Spleen (tissue), 11 donors: ENCODE measurements around the gene OR10R2. TPM values are rescaled to one million over a fixed set of nuclear protein-coding genes. Genes with fewer than 3 reads are reported as not detected.
A peak's percentile ranks its signal among the peaks of the same experiment; 100 is the strongest.

Experiments used
- DNase-seq: peaks from one replicate; pipeline ENCODE4 v3.0.0-alpha.2; 2020
- H3K27ac ChIP-seq, 8 donors: fragments of 200-600 bp; sonication (generic) in 7 of 8; 1 replicate in 4 of 8; 2 replicates in 4 of 8; pipeline versions ENCODE4 v1.5.0 to v1.8.0; 2016 to 2021; ENCODE audit warnings: inconsistent platforms in 4 of 8, mild to moderate bottlenecking in 4 of 8, moderate library complexity in 1 of 8
- H3K27me3 ChIP-seq, 7 donors: fragments of 200-600 bp; sonication (generic) in 6 of 7; replicated peaks in 1 of 7; 1 replicate in 4 of 7; 2 replicates in 3 of 7; pipeline versions ENCODE4 v1.5.0 to v1.8.0; 2016 to 2021; ENCODE audit warnings: inconsistent platforms in 3 of 7, mild to moderate bottlenecking in 1 of 7
- H3K36me3 ChIP-seq, 6 donors: fragments of 200-600 bp; sonication (generic) in 5 of 6; 1 replicate in 4 of 6; 2 replicates in 2 of 6; pipeline versions ENCODE4 v1.5.0 to v1.8.0; 2016 to 2021; ENCODE audit warnings: inconsistent platforms in 2 of 6
- H3K4me1 ChIP-seq, 6 donors: fragments of 200-600 bp; sonication (generic) in 5 of 6; 1 replicate in 3 of 6; 2 replicates in 3 of 6; pipeline versions ENCODE4 v1.5.0 to v1.8.0; 2016 to 2021; ENCODE audit warnings: inconsistent platforms in 3 of 6
- H3K4me3 ChIP-seq, 8 donors: fragments of 200-600 bp; sonication (generic) in 7 of 8; 1 replicate in 4 of 8; 2 replicates in 4 of 8; pipeline versions ENCODE4 v1.5.0 to v1.8.0; 2016 to 2021; ENCODE audit warnings: inconsistent platforms in 4 of 8, mild to moderate bottlenecking in 4 of 8, moderate library complexity in 2 of 8
- H3K9me3 ChIP-seq, 8 donors: fragments of 200-600 bp; sonication (generic) in 7 of 8; 1 replicate in 4 of 8; 2 replicates in 4 of 8; pipeline versions ENCODE4 v1.5.0 to v1.8.0; 2016 to 2021; ENCODE audit warnings: inconsistent platforms in 4 of 8
- POLR2A ChIP-seq, 3 donors: fragments of 450-650 bp; IDR thresholded peaks; one replicate each; pipeline ENCODE4 v1.5.1; 2017; ENCODE audit warnings: antibody characterized with exemption in 3 of 3, mild to moderate bottlenecking in 1 of 3
- POLR2AphosphoS5 ChIP-seq, 3 donors: sonication (generic); formaldehyde crosslinking; IDR thresholded peaks; one replicate each; pipeline ENCODE4 v1.5.1; 2017; ENCODE audit warnings: antibody characterized with exemption in 3 of 3
- WGBS, 5 donors: extraction: QIAGEN DNeasy Blood & Tissue Kit in 3 of 5; methylation state at CpG; one replicate each; pipeline versions ENCODE4 v1.1.5 to v1.1.7; 2013 to 2018; 5-methylcytosine and 5-hydroxymethylcytosine counted together
- intact Hi-C: fragments of 100-400 bp; cut with DNase I; formaldehyde crosslinking; loops from one replicate; pipeline ENCODE4 v1.15.0; 2023; ENCODE audit warnings: low total_unique reads
- polyA plus RNA-seq, 3 donors: library from polyadenylated mRNA; stranded (reverse); fragments of 200-250 nt; gene quantifications; one replicate each; pipeline ENCODE4 v1.2.1, GENCODE V29; 2013
- total RNA-seq, 7 donors: library from RNA; depleted of rRNA in 3 of 7; stranded (reverse); fragments of >200 nt in 3 of 7; fragmentation: NEBNext Ultra II Directional in 4 of 7; extraction: Animal tissue kit (Norgen Biotek cat#: 25700) in 4 of 7; gene quantifications; one replicate each; pipeline versions ENCODE4 v1.1.0 to v1.2.1, GENCODE V29; 2016 to 2021
- TF ChIP-seq, protein P1 (sequence below), 11 experiments: fragments of 200-600 bp in 7 of 11; fragments of 450-650 bp in 4 of 11; sonication (generic) in 4 of 11; IDR thresholded peaks in 8 of 11; conservative IDR thresholded peaks in 3 of 11; 1 replicate in 7 of 11; 2 replicates in 4 of 11; pipeline versions ENCODE4 v1.4.0 to v1.8.0; 2016 to 2021; ENCODE audit warnings: antibody characterized with exemption in 11 of 11, inconsistent platforms in 4 of 11, mild to moderate bottlenecking in 1 of 11
- donor health status: healthy with polysubstance abuse.
- donor health status: DM: no; HTN: no; CAD: no; lungs with moderate emphysema.
- donor health status: DM: no; HTN: no; CAD: no.
- donor health status: Bipolar disorder and iron deficiency.
- donor health status: healthy.
- donor health status: DM: no; HTN: no; CAD: no.
- donor health status: DM: yes; HTN: yes; CAD: no.

The OR10R2 gene
- total and polyA plus RNA-seq, 10 donors = not detected

DNA sequence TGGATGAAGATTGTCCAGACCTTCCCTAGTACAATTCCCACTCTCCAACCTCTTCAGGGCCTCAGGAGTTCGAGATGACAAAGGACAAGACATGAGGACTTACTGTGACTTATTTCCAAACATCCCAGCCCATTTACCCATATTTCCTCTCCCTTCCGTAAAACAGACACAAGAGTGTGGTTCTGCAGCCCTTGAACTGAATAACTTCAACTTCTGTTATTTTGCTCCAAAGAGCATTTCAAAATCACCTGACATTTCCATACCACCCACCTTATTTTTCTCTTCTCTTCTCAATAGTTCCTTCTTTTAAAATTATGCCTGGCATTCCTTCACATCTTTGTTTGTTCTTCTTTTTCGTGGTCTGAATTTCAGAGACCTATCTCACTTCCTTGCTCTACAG is 37.3 kb upstream of the OR10R2 start:
- intact Hi-C loops = no loop called here
- 22 to 52% (median 32%) methylated on average over 3 of the region's 3 CpGs for WGBS, 5 donors
- Histone ChIP-seq H3K9me3 (peaks cover 0 to 21% (median 3%) of the 10 kb centered on the region in 8 donors), H3K36me3 (no peaks in the 10 kb centered on the region), H3K4me1 (peaks cover 0 to 7% (median 0%) of the 10 kb centered on the region in 6 donors), H3K27ac (peak overlapping the region in 2 of 8 donors; percentile 8 to 24), H3K4me3 (no peak overlapping the region), H3K27me3 (peaks cover 0 to 22% (median 0%) of the 10 kb centered on the region in 7 donors)
- no peak for DNase-seq
- TF ChIP-seq POLR2A (IDR thresholded peaks at IDR 0.05) = no peak
- TF ChIP-seq, protein P1, sequence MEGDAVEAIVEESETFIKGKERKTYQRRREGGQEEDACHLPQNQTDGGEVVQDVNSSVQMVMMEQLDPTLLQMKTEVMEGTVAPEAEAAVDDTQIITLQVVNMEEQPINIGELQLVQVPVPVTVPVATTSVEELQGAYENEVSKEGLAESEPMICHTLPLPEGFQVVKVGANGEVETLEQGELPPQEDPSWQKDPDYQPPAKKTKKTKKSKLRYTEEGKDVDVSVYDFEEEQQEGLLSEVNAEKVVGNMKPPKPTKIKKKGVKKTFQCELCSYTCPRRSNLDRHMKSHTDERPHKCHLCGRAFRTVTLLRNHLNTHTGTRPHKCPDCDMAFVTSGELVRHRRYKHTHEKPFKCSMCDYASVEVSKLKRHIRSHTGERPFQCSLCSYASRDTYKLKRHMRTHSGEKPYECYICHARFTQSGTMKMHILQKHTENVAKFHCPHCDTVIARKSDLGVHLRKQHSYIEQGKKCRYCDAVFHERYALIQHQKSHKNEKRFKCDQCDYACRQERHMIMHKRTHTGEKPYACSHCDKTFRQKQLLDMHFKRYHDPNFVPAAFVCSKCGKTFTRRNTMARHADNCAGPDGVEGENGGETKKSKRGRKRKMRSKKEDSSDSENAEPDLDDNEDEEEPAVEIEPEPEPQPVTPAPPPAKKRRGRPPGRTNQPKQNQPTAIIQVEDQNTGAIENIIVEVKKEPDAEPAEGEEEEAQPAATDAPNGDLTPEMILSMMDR (IDR thresholded peaks at IDR 0.05 in 8 of 11, conservative IDR thresholded peaks at IDR 0.05 in 3 of 11) = no peak
- no peak for TF ChIP-seq POLR2AphosphoS5 (IDR thresholded peaks at IDR 0.05)

DNA sequence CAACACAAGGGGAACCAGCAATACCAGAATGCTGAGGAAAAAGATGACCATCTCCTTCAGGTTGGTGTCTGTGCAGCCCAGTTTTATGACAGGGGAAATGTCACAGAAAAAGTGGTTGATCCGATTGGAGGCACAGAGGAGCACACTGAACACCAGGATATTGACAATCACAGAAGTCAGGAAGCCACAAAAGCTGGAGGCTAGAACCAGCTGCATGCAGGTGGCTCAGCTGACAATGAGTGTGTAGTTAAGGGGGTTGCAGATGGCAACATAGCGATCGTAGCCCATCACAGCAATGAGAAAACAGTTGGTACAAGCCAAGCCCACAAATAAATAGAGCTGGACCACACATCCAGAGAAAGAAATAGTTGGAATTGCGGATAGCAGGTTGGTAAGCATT is 26.6 kb upstream of the OR10R2 start:
- WGBS, 5 donors = 74 to 87% (median 79%) methylated on average over 4 of the region's 4 CpGs
- no peak for TF ChIP-seq POLR2A (IDR thresholded peaks at IDR 0.05)
- TF ChIP-seq POLR2AphosphoS5 (IDR thresholded peaks at IDR 0.05) = no peak
- TF ChIP-seq, protein P1 (IDR thresholded peaks at IDR 0.05 in 8 of 11, conservative IDR thresholded peaks at IDR 0.05 in 3 of 11) = no peak
- H3K4me1 ChIP-seq = no peaks in the 10 kb centered on the region
- no peak for DNase-seq
- intact Hi-C loops = no loop called here
- H3K4me3 ChIP-seq = no peak overlapping the region
- no peaks in the 10 kb centered on the region for H3K9me3 ChIP-seq
- no peaks in the 10 kb centered on the region for H3K36me3 ChIP-seq
- no peak overlapping the region for H3K27ac ChIP-seq
- no peaks in the 10 kb centered on the region for H3K27me3 ChIP-seq

DNA sequence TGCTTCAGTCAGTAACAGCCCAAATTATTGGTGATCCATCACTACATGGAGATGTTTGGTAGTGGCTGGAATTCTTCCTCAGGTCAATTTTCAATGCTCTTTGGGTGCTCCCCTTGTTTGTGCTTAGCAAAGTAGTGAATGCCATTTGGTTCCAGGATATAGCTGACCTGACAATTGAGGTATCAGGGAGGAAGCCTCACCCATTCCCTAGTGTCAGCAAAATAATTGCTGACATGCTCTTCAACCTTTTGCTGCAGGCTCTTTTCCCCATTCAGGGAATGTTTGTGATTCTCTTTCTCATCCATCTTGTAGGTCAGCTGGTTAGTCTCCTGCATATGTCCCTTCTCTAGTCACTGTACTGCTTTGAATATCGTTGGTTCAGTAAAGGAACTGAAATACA is 17.5 kb upstream of the OR10R2 start:
- TF ChIP-seq POLR2AphosphoS5 (IDR thresholded peaks at IDR 0.05) = no peak
- no peak for TF ChIP-seq POLR2A (IDR thresholded peaks at IDR 0.05)
- TF ChIP-seq, protein P1 (IDR thresholded peaks at IDR 0.05 in 8 of 11, conservative IDR thresholded peaks at IDR 0.05 in 3 of 11) = no peak
- no peaks in the 10 kb centered on the region for H3K36me3 ChIP-seq
- no peak overlapping the region for H3K4me3 ChIP-seq
- H3K27me3 ChIP-seq = peaks cover 0 to 5% (median 0%) of the 10 kb centered on the region in 7 donors
- H3K27ac ChIP-seq = no peak overlapping the region
- no peaks in the 10 kb centered on the region for H3K4me1 ChIP-seq
- peaks cover 0 to 17% (median 7%) of the 10 kb centered on the region in 8 donors for H3K9me3 ChIP-seq
- intact Hi-C loops = no loop called here
- DNase-seq = no peak
- WGBS, 5 donors = 75 to 91% (median 79%) methylated on average over 1 of the region's 1 CpG

DNA sequence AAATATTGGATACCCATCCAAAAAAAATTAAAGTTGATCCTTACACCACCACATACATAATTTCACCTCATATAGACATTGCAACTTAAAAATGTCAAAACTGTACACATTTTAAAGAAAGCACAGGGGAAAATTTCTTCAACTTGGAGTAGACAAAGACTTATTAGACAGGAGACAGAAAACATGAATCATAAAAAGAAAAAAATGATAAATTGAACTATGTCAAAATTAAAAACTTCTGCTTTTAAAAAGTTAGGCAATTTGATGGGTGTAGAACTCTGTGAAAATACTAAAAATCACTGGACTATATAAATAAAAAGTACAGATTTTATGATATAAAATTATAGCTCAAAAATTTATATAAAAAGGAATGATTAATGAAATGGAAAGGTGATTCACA is 14.8 kb upstream of the OR10R2 start:
- Histone ChIP-seq H3K27me3 (peaks cover 0 to 5% (median 0%) of the 10 kb centered on the region in 7 donors), H3K36me3 (no peaks in the 10 kb centered on the region), H3K27ac (no peak overlapping the region), H3K4me3 (no peak overlapping the region), H3K4me1 (no peaks in the 10 kb centered on the region), H3K9me3 (peaks cover 0 to 6% (median under 1%) of the 10 kb centered on the region in 8 donors)
- no peak for TF ChIP-seq POLR2AphosphoS5 (IDR thresholded peaks at IDR 0.05)
- TF ChIP-seq, protein P1 (IDR thresholded peaks at IDR 0.05 in 8 of 11, conservative IDR thresholded peaks at IDR 0.05 in 3 of 11) = no peak
- TF ChIP-seq POLR2A (IDR thresholded peaks at IDR 0.05) = no peak
- intact Hi-C loops = no loop called here
- DNase-seq = no peak
